GM13976 (cell line): Measurements from ENCODE around the gene SMC4.
"Not testable (repeated sequence)": the region's sequence is repeated elsewhere in the genome, so short reads cannot be mapped to it uniquely, and the experiment has no call there.

Experiments
- DNase-seq: peaks from one replicate; pipeline ENCODE4 v3.0.0; 2012; ENCODE audit warnings: low spot score
- in situ Hi-C: fragments of 300-500 bp; cut with MboI; formaldehyde crosslinking; loops from one replicate; pipeline ENCODE4 v1.12.0; 2022; ENCODE audit warnings: low sequenced_read_pairs, mixed read lengths, inconsistent platforms; ENCODE audit not compliant: unreplicated experiment
- TF ChIP-seq, protein P1 (sequence below): IDR thresholded peaks from 2 replicates; pipeline ENCODE4 v1.5.1; 2012; ENCODE audit warnings: borderline replicate concordance, mild to moderate bottlenecking; ENCODE audit not compliant: insufficient read depth; ENCODE audit errors: extremely low read depth, missing control alignments, control extremely low read depth

SMC4 gene

DNA sequence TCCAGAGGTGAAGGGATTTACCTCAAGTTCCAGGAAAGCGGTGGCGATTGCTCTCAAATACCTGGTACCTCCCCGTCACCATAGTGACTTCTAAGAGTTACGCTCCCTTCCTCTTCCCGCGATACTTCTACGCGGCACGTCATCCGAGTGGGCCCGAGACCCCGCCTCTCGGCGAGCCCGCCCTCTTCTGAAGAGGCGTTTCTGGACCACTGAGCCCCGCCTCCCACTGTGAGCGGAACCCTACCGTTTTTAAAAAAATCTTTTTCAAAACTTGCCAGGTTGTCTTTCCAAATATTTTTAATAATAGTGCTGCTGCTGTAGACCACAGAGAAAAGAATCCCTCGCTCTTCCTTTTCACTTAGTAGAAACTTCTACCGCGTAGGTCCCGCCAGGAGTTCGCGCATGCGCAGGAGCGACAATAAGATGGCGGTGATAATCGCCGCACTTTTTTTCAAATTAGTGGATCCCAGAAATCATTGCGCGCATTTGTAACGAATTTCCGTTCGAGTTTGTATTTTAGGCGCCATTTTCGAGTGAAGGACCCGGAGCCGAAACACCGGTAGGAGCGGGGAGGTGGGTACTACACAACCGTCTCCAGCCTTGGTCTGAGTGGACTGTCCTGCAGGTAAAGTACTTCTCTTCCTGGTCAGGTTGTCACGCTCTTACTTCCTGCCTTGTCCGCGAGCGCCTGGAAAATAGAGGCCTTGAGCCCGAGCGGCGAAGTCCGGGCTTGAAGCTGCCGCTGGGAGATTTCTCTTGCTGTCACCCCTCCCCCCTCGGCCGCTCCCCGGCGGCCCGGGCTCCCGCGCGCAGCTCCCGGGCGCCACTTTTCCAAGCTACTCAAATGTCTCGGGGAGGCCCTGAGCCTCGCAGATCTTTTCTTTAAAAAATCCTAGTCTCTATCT lies at the start of gene SMC4, which contains the start of gene IFT80:
SMC4 (plus strand) TSS at position 526 of the 905 bp plus-strand sequence. CDS start 1,177 bp downstream, outside the sequence.
IFT80 (minus strand) TSS at position 101 of the 905 bp plus-strand sequence. CDS start 14,625 bp downstream, outside the sequence.
- DNase-seq, result peak; percentile 92
- TF ChIP-seq, protein P1, sequence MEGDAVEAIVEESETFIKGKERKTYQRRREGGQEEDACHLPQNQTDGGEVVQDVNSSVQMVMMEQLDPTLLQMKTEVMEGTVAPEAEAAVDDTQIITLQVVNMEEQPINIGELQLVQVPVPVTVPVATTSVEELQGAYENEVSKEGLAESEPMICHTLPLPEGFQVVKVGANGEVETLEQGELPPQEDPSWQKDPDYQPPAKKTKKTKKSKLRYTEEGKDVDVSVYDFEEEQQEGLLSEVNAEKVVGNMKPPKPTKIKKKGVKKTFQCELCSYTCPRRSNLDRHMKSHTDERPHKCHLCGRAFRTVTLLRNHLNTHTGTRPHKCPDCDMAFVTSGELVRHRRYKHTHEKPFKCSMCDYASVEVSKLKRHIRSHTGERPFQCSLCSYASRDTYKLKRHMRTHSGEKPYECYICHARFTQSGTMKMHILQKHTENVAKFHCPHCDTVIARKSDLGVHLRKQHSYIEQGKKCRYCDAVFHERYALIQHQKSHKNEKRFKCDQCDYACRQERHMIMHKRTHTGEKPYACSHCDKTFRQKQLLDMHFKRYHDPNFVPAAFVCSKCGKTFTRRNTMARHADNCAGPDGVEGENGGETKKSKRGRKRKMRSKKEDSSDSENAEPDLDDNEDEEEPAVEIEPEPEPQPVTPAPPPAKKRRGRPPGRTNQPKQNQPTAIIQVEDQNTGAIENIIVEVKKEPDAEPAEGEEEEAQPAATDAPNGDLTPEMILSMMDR, result no peak
- in situ Hi-C loops, result no loop called here

DNA sequence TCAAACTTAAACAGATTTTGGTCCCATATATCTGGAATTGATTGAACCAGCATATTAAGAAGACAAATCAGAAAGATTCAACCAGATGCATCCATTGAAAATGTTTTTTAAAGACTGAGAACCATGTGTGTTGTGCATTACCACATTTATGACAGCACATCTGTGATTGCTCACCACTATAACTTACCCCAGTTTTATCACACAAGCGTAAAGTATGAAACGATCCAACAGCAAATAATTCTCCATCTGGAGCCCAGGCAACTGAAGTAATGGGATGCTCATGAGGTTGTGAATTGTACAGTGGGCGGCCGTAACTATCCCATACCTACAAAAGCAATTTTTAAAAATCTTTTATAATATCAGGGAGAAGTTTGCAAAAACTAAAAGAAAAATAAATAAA lies 43.6 kb upstream of the SMC4 start:
- TF ChIP-seq, protein P1, result no peak
- in situ Hi-C loops, result no loop called here
- no peak for DNase-seq

DNA sequence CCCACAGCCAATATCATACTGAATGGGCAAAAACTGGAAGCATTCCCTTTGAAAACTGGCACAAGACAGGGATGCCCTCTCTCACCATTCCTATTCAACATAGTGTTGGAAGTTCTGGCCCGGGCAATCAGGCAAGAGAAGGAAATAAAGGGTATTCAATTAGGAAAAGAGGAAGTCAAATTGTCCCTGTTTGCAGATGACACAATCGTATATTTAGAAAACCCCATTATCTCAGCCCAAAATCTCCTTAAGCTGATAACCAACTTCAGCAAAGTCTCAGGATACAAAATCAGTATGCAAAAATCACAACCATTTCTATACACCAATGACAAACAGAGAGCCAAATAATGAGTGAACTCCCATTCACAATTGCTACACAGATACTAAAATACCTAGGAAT lies 36.6 kb upstream of the SMC4 start:
- in situ Hi-C loops, result not testable (repeated sequence)

DNA sequence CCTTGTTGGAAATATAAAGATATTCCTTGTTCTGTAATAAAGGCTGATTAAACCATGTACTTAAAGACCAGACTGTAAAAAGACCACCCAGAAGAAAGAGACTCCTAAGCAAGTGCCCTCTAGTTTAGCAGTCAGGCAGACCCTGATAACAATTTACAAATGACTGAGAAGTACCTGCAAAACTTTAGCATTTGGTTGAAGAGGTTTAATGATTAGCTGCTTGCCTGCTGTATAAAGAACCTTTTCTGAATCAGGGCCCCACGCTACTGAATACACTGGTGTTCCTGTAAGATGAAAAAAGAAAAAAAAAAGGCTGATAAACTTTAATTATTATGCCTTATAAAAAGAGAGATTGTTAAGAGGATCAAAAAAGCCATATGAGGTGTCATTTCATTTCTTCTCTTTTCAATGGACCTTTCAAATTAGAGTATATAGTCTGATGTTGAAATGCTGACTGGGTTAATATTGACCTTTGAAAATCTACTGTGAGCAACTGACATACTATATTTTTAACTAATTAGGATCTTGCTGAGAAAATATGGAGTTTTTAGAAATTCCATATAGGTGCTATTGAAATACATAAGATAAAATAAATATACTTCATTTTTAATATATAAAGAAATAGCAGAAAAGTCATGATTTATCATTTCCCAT lies 33.5 kb upstream of the SMC4 start:
- no peak for DNase-seq
- TF ChIP-seq, protein P1, result no peak
- in situ Hi-C loops, result no loop called here

More for the DNA sequence above, 36.6 kb upstream of the SMC4 start:
- DNase-seq, result not testable (repeated sequence)

DNA sequence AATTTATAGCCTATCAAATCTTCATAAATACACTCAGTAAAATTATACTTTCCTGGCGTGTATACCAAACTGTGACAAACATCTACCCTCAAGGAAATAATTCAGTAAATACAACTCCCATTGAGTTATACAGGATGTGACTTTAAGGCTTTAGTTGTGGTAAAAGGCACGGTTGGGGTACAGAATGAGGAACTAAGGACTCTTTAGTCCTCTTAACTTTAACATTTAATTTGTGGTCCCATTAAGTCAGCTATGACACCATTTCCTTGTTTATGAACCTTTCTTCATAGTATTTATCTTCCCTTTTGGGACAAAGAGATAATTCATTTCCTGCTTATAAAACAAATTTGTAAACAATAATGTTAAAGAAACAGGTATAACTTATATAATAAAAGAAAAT lies 30.6 kb upstream of the SMC4 start:
- in situ Hi-C loops, result no loop called here
- TF ChIP-seq, protein P1, result no peak
- no peak for DNase-seq

DNA sequence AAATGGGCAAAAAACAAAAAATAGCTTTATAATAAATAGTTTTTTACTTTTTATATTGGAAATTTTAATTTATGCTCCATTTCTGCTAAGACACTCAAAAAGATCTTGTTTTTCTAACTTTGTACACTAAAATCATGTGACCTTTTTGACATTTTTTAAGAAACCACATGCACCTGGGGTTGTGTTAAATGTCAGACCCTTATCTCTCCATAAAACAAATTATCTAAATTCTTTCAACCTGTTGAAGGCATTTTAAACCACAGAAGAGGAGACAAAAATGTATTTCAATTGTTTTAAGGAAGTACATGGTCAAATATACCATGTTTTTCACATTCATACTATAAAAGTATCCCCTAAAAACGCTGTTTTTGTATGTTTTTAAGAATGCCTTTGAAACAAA lies 29.7 kb upstream of the SMC4 start:
- in situ Hi-C loops, result no loop called here
- DNase-seq, result no peak
- TF ChIP-seq, protein P1, result no peak
